SK-N-MC (cell line): ENCODE measurements around the gene PAX5.

Source experiments
- DNase-seq: peaks from one replicate; pipeline ENCODE4 v3.0.0-alpha.2; 2011; ENCODE audit warnings: low read depth, low spot score
- H3K27ac ChIP-seq: fragments of 200-600 bp; sonication (generic); 2 replicates; pipeline ENCODE4 v1.5.1; 2016; ENCODE audit warnings: mixed run types
- H3K36me3 ChIP-seq: fragments of 200-600 bp; sonication (generic); 2 replicates; pipeline ENCODE4 v1.6.1; 2017; ENCODE audit warnings: antibody characterized with exemption, low read length, mixed read lengths; ENCODE audit not compliant: insufficient read depth
- H3K4me3 ChIP-seq: fragments of 200-600 bp; sonication (generic); 2 replicates; pipeline ENCODE4 v1.5.1; 2016
- H3K9ac ChIP-seq: fragments of 200-600 bp; sonication (generic); 2 replicates; pipeline ENCODE4 v1.8.0; 2017; ENCODE audit warnings: mixed run types, mixed read lengths; ENCODE audit not compliant: insufficient read length
- H3K9me3 ChIP-seq: fragments of 200-600 bp; sonication (generic); 2 replicates; pipeline ENCODE4 v1.6.1; 2017; ENCODE audit warnings: low read depth, mild to moderate bottlenecking, antibody characterized with exemption, low read length, moderate library complexity, mixed read lengths
- EZH2 ChIP-seq: fragments of 200-600 bp; sonication (generic); IDR thresholded peaks from one replicate; pipeline ENCODE4 v1.6.1; 2017; ENCODE audit warnings: antibody characterized with exemption
- FOXP2 ChIP-seq: optimal IDR thresholded peaks from 2 replicates; pipeline ENCODE3; 2011; ENCODE audit warnings: mild to moderate bottlenecking, moderate library complexity; ENCODE audit not compliant: insufficient read depth; ENCODE audit errors: extremely low read length, control extremely low read depth
- POLR2AphosphoS5 ChIP-seq: IDR thresholded peaks from 2 replicates; pipeline ENCODE4 v1.6.1; 2012; ENCODE audit warnings: mild to moderate bottlenecking, low read depth, low read length, borderline replicate concordance

PAX5 gene

GRCh38 chr9:37028420-37029031, 5.5 kb downstream of the PAX5 start:
- no peaks in the 10 kb centered on the region for H3K36me3 ChIP-seq
- DNase-seq, result no peak
- no peak overlapping the region for H3K27ac ChIP-seq
- TF ChIP-seq FOXP2 (no peak), EZH2 (no peak), POLR2AphosphoS5 (no peak)
- H3K4me3 ChIP-seq, result no peak overlapping the region; the same call in 1 of the 2 replicates
- no peaks in the 10 kb centered on the region for H3K9me3 ChIP-seq
- H3K9ac ChIP-seq, result no peak overlapping the region

DNA sequence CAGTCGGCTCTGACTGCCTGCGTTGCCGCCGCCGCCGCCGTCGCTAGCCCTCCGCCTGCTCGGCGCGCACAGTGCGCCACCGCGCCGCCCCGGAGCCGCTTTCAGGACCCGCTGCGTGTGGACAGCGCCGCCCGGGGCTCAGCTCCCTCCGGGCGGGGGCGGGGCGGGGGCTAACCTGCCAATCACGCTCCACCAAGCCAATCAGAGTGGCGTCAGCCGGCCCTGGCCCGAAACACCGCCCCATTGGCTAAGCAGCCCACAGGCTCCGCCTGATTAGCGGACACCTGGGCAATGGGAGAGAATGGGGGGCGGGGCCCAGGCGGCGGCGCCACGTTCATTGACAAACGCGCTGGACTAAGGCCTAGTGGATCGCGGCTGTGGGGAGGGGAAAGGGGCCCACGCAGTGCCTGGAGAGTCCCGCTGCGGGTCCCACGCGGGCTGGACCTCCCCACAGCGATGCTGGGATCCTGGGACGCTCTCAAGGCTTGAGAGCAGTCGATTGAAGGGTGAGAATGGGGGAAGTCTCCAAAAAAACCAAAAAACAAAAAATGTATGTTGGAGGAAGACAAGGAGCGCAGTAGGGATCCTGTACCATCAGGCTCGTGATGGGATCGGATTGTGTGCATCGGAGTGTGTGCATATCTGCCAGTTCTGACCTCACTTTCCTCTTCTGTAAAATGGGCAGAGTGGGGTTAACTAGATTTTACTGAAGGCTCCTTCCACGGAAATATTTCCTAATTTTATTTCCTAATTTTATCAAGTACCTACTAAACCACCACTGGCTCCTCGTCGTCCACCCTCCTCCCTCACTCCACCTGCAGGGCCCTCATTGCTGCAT, 6.3 kb downstream of the PAX5 start:
- TF ChIP-seq FOXP2 (no peak), EZH2 (no peak), POLR2AphosphoS5 (no peak)
- Histone ChIP-seq H3K27ac (no peak overlapping the region), H3K4me3 (peak overlapping the region; percentile 73), H3K9ac (no peak overlapping the region), H3K9me3 (no peaks in the 10 kb centered on the region), H3K36me3 (no peaks in the 10 kb centered on the region)
- peak; percentile 70 for DNase-seq

- TF ChIP-seq EZH2 (no peak), FOXP2 (no peak), POLR2AphosphoS5 (no peak)
- H3K36me3 ChIP-seq, result no peaks in the 10 kb centered on the region
- H3K9ac ChIP-seq, result no peak overlapping the region
- DNase-seq, result no peak
- H3K9me3 ChIP-seq, result no peaks in the 10 kb centered on the region
- no peak overlapping the region for H3K27ac ChIP-seq
- H3K4me3 ChIP-seq, result peak overlapping the region; percentile 73
These were observed 7.0 kb downstream of the PAX5 start for GRCh38 chr9:37026931-37027581.

- no peak for TF ChIP-seq POLR2AphosphoS5
- TF ChIP-seq EZH2, result peak; percentile 97
- TF ChIP-seq FOXP2, result no peak
- Histone ChIP-seq H3K9me3 (no peaks in the 10 kb centered on the region), H3K36me3 (no peaks in the 10 kb centered on the region), H3K9ac (no peak overlapping the region), H3K4me3 (peak overlapping the region; percentile 73), H3K27ac (no peak overlapping the region)
- no peak for DNase-seq
These were observed 7.7 kb downstream of the PAX5 start for GRCh38 chr9:37026113-37026930.

DNA sequence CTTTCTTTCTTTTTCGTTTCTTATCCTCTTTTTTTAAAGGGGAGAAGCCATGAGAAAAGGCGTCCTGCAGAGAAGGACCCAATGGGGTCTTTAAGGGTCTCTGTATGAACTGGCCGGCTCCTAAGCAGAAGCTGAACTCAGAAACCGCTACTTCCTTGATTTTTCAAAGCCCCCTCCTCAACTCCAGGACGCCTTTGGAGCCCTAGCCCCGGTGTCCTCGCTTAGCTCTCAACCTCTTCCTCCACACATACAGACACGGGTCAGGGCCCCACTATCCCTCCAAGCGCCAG, 8.3 kb downstream of the PAX5 start:
- Histone ChIP-seq H3K9me3 (no peaks in the 10 kb centered on the region), H3K36me3 (no peaks in the 10 kb centered on the region), H3K4me3 (peak overlapping the region; percentile 73), H3K27ac (no peak overlapping the region), H3K9ac (no peak overlapping the region)
- TF ChIP-seq FOXP2 (no peak), POLR2AphosphoS5 (no peak), EZH2 (no peak)
- DNase-seq, result no peak

- H3K4me3 ChIP-seq, result peak overlapping the region; percentile 73
- H3K27ac ChIP-seq, result no peak overlapping the region
- no peak overlapping the region for H3K9ac ChIP-seq
- DNase-seq, result no peak
- no peaks in the 10 kb centered on the region for H3K36me3 ChIP-seq
- no peak for TF ChIP-seq POLR2AphosphoS5
- no peak for TF ChIP-seq EZH2
- no peak for TF ChIP-seq FOXP2
- no peaks in the 10 kb centered on the region for H3K9me3 ChIP-seq
These were observed 8.8 kb downstream of the PAX5 start for GRCh38 chr9:37025071-37025822.

DNA sequence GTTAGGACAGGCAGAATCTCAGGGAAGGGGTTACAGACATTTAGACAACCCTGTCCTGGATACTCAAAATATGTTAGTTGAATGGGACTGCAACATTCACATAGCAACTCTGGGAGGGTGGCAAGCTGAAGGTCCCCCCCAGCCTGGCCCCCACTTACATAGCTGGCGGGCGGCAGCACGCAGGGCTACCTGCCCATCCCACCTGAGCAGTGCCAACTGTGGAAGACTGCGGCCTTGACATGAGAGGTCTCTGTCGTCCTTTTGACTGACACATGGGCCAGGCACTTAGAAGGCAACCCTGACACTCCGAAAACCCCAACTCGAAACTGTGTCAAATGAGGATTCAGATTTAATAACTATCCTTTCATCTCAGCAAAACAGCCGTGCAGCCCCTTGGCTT, 16.5 kb downstream of the PAX5 start:
- Histone ChIP-seq H3K27ac (no peak overlapping the region), H3K9me3 (no peaks in the 10 kb centered on the region), H3K4me3 (no peak overlapping the region), H3K36me3 (no peaks in the 10 kb centered on the region), H3K9ac (no peak overlapping the region)
- DNase-seq, result no peak
- no peak for TF ChIP-seq EZH2
- TF ChIP-seq POLR2AphosphoS5, result no peak
- TF ChIP-seq FOXP2, result no peak

GRCh38 chr9:37011530-37011929, 22.5 kb downstream of the PAX5 start:
- H3K36me3 ChIP-seq, result no peaks in the 10 kb centered on the region
- no peak for TF ChIP-seq POLR2AphosphoS5
- no peak for TF ChIP-seq FOXP2
- no peak for TF ChIP-seq EZH2
- no peak overlapping the region for H3K4me3 ChIP-seq
- no peak overlapping the region for H3K27ac ChIP-seq
- DNase-seq, result no peak
- no peaks in the 10 kb centered on the region for H3K9me3 ChIP-seq
- H3K9ac ChIP-seq, result no peak overlapping the region
